Muscle of leg (tissue), 11 donors: ENCODE results near the gene SOBP. TPM values are rescaled to one million over a fixed set of nuclear protein-coding genes. Genes with fewer than 3 reads are reported as not detected.

Source experiments
- DNase-seq: peaks from one replicate; pipeline ENCODE4 v3.0.0; 2013
- H3K27ac ChIP-seq: one replicate; pipeline ENCODE4 v1.5.1; 2013; ENCODE audit warnings: mild to moderate bottlenecking, low read length, control low read depth
- H3K27me3 ChIP-seq: one replicate; pipeline ENCODE4 v1.6.1; 2013; ENCODE audit warnings: low read length; ENCODE audit not compliant: control insufficient read depth, insufficient read depth
- H3K36me3 ChIP-seq: one replicate; pipeline ENCODE4 v1.6.1; 2013; ENCODE audit warnings: low read length; ENCODE audit not compliant: control insufficient read depth, insufficient read depth
- H3K4me1 ChIP-seq: one replicate; pipeline ENCODE4 v1.6.1; 2013; ENCODE audit warnings: low read length; ENCODE audit not compliant: control insufficient read depth, insufficient read depth
- H3K4me3 ChIP-seq: one replicate; pipeline ENCODE4 v1.5.1; 2013; ENCODE audit warnings: low read length, control low read depth
- H3K9me3 ChIP-seq: replicated peaks from 2 replicates; pipeline ENCODE4 v1.6.1; 2013; ENCODE audit warnings: low read depth, low read length; ENCODE audit not compliant: control insufficient read depth
- WGBS: methylation state at CpG from one replicate; pipeline ENCODE4 v1.1.5; 2013; ENCODE audit warnings: missing lambda C conversion rate; ENCODE audit not compliant: insufficient coverage; 5-methylcytosine and 5-hydroxymethylcytosine counted together
- polyA plus RNA-seq, 8 donors: library from polyadenylated mRNA; unstranded; fragments of 120-200 nt; gene quantifications; one replicate each; pipeline versions ENCODE4 v1.2.1 to v1.2.3, GENCODE V29; 2013; ENCODE audit warnings: inconsistent platforms in 1 of 8, low replicate concordance in 1 of 8; ENCODE audit not compliant: insufficient read length in 8 of 8, insufficient read depth in 1 of 8
- total RNA-seq: library from RNA; stranded (reverse); fragments of 120-200 nt; gene quantifications from one replicate; pipeline ENCODE4 v1.2.4, GENCODE V29; 2013

The SOBP gene
- total and polyA plus RNA-seq, 9 donors, result 13.6 to 17.6 (median 16.2) TPM

DNA sequence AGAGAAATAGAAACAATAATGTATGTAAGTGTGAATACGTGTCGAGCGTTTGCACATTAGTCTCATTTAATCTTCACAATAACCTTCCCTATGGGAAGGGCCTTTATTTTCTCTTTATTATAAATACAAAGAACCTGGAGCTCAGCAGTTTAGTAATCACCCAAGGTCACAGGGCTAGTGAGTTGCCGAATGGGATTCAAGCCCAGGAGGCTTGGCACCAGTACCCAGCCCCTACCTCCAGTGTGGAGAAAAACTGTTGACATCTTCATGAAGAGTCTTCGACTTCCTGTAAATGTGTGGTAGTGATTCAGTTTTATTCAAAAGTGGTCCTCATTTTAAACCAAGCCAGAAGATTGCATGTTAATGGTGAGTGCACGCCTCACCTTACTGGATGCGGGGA is 171.4 kb downstream of the SOBP start:
- Histone ChIP-seq H3K4me3 (no peak overlapping the region), H3K36me3 (peaks cover 12% of the 10 kb centered on the region), H3K4me1 (peaks cover 65% of the 10 kb centered on the region), H3K27me3 (no peaks in the 10 kb centered on the region), H3K9me3 (no peaks in the 10 kb centered on the region), H3K27ac (no peak overlapping the region)
- 95% methylated on average over 3 of the region's 7 CpGs for WGBS
- no peak for DNase-seq

DNA sequence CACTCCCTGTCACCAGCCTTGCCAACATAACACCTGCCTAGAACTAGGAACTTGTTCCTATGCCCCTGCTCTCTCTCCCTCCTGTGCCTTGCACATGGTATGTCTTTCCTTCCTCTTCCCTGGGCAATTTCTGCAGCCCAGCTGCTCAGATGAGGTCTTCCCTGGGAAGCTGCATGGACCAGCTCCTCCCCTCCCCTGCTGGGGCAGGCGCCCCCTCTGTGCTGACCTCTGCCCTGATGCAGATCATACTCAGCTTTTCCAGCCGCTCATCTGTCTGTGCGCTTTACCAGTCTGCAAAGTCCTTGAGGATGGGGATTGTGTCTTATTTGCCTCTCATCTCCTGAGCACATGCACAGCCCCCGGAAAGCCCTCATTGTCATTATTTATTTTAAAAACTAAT is 172.4 kb downstream of the SOBP start:
- Histone ChIP-seq H3K9me3 (no peaks in the 10 kb centered on the region), H3K4me1 (peaks cover 67% of the 10 kb centered on the region), H3K27ac (no peak overlapping the region), H3K27me3 (no peaks in the 10 kb centered on the region), H3K4me3 (no peak overlapping the region), H3K36me3 (peaks cover 12% of the 10 kb centered on the region)
- no peak for DNase-seq
- no CpG with 5 or more reads among the region's 4 CpGs for WGBS

DNA sequence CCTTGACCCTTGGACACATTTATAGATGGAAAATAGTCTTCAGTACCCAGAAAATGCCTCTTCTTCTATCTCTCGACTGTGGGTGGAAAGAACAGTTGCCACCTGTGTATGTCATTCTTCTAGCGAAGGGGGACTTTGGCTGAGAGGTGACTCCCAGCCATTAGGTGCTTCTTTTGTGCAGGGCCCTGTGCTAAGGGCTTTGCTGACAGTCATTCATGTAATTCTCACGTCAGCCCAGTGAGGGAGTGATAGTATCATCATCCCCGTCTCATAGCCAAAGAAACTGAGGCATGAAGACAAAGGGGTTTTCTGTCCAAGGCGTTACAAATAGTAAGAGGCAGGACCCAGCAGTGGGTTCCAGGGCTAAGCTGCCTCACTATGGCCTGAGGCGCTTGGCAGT is 173.4 kb downstream of the SOBP start:
- no peak for DNase-seq
- H3K27me3 ChIP-seq, result no peaks in the 10 kb centered on the region
- H3K27ac ChIP-seq, result no peak overlapping the region
- H3K4me3 ChIP-seq, result no peak overlapping the region
- peaks cover 66% of the 10 kb centered on the region for H3K4me1 ChIP-seq
- H3K9me3 ChIP-seq, result no peaks in the 10 kb centered on the region
- H3K36me3 ChIP-seq, result peaks cover 10% of the 10 kb centered on the region
- 60% methylated on average over 1 of the region's 6 CpGs for WGBS

DNA sequence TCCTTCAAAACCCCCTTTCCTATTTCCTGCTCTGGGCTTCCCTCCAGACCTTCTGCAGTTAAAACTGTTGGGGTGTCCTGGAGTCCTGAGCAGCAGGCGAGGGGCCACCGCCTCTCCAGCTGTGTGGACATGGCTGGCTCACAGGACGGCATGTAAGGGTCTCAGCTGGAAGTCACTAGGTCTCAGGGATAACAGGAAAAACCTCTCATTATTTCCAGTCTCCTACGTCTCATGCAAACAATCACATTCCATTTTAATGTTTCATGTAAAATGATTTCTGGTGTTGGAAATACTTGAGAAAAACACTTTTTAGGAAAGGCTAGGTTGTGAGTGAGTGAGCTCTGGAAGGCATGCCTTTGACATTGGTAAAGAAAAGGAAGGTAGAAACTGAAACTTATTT is 175.5 kb downstream of the SOBP start:
- Histone ChIP-seq H3K9me3 (no peaks in the 10 kb centered on the region), H3K4me3 (no peak overlapping the region), H3K4me1 (peaks cover 74% of the 10 kb centered on the region), H3K27ac (peak overlapping the region; percentile 90), H3K36me3 (peaks cover 4% of the 10 kb centered on the region), H3K27me3 (no peaks in the 10 kb centered on the region)
- WGBS, result no CpG with 5 or more reads among the region's 4 CpGs
- peak; percentile 88 for DNase-seq

DNA sequence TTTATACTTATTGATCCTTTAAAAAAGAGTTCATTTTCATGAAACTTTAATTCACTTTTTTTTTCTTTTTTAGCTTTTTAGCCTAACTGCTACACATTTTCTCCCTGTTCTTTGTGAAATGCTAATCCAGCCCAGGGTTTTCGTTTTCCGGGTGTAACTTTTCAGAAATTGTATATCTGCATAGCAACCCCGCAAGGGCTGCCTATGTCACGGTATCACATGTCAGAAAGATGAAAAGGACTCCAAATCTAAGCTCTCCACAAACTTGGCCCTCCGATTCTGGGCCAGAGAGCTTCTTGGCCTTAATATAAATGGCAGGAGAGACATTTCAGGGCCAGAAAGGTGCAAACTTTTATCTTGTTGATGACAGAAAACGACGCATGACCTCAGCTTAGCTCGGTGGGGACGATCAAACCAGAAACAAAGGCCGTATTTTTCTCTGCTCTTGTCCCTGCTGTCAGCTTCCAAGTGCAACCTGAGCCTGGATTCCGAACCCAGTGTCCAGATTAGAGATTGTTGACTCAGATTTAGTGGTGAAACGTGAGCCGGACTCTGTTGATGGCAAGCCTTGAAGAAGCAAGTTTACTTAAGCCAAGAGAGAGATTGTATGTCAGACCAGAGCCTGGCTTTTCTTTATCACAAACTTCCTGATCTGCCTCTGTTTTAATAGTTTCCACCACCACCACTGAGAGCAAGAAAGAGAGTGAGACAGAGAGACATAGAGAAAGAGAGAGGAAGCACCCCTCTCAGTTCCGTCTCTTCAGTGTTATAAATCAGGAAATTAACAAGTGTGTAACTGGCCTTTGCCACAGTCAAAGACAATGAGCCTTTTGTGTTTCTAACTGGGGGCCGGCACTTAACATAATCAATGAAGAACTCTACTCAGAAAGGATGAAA is 176.4 kb downstream of the SOBP start:
- Histone ChIP-seq H3K4me3 (no peak overlapping the region), H3K27me3 (no peaks in the 10 kb centered on the region), H3K36me3 (peaks cover 4% of the 10 kb centered on the region), H3K27ac (peak overlapping the region; percentile 90), H3K9me3 (no peaks in the 10 kb centered on the region), H3K4me1 (peaks cover 83% of the 10 kb centered on the region)
- 19% methylated on average over 9 of the region's 15 CpGs for WGBS
- peak; percentile 78 for DNase-seq

DNA sequence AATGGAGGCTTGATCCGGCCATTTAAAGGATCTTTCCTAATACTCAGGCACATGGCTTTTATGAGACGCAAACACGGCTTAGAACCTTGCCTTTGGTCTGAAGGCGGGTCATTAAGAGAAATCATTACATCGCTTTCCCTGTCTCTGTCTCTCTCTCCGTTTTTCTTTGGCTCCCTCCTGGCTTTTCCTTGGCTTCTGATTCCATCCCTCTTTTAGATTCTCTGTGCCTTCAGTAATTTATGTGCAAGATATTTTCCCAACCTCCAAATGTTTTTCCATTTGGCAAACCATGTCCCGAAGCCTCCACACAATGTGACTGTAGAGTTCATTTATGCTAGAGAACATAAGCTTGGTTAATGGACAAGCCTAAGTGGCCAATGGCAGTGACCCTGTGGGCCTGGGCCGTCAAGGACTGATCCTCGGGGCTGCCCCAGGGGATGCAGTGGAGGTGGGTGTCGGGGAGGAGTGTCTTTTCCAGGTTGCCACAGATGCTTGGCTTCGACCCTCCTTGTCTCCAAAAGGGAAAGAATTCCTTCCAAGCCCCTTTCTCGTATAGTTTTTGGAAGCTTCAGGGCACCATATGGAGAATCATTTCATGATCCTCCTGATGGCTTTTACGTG is 177.2 kb downstream of the SOBP start:
- Histone ChIP-seq H3K27me3 (no peaks in the 10 kb centered on the region), H3K4me1 (peaks cover 84% of the 10 kb centered on the region)

DNA sequence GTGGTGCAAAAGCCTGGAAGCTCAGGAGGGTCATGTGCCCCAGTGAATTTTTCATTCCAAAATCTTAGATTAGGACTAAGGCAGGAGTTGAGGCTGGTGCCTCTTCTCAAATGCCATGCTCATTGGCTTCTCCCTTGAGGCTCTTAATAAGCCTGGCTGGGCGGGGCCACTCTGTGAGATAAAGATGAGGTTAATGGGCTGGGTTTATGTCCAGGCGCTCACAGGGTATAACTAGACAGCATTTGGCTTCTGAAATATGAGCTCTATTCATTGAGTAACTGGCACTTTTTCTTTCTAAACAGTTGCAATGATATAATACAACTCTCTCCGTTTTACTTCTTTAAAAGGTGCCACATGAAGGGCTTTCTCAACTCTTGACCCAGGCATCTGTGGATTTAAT is 177.9 kb downstream of the SOBP start:
- peak; percentile 63 for DNase-seq
- H3K27ac ChIP-seq, result peak overlapping the region; percentile 90
- WGBS, result 88% methylated on average over 1 of the region's 3 CpGs

More for the DNA sequence above, 177.2 kb downstream of the SOBP start:
- Histone ChIP-seq H3K4me3 (no peak overlapping the region), H3K9me3 (no peaks in the 10 kb centered on the region), H3K36me3 (no peaks in the 10 kb centered on the region), H3K27ac (peak overlapping the region; percentile 90)
- 37% methylated on average over 5 of the region's 13 CpGs for WGBS
- DNase-seq, result peak; percentile 95

DNA sequence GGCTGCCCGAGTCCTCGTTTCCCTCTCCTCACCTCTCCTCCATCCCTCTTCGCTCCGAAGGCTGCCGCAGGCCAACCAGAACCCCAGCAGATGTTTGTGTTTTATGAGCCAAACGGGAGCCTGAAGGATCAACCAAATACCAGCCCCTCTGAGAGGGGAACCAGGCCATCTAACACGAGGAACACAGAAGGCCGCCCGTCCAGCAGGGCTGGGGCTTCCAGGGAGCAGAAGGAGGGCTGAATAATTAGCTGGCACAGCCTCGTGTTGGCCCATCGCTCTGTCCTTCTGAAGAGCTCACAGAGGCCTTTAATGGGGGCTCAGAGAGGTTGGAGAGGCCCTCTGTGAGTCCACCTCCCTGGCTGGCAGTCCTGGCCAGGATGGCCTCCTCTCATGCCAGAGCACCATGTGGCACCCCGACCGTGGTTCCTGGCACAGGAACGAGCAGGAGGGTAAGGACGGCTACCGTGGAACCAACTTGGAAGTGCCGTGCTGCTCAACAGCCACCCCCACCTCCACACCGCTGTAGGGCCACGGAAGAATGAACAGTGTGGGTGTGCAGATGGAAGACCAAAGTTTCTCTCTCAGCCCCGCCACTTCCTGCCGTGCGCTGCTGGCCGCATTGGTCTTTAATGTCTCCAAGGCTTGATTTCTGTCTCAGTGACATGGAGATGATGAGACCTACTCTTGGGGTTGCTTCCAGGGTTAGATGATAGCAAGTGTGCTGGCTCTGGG is 179.0 kb downstream of the SOBP start:
- peak; percentile 55 for DNase-seq
- H3K27me3 ChIP-seq, result no peaks in the 10 kb centered on the region
- H3K36me3 ChIP-seq, result no peaks in the 10 kb centered on the region
- 46% methylated on average over 11 of the region's 23 CpGs for WGBS
- H3K9me3 ChIP-seq, result no peaks in the 10 kb centered on the region
- peak overlapping the region; percentile 33 for H3K27ac ChIP-seq
- H3K4me1 ChIP-seq, result peaks cover 73% of the 10 kb centered on the region
- H3K4me3 ChIP-seq, result no peak overlapping the region

More for the DNA sequence above, 177.9 kb downstream of the SOBP start:
- Histone ChIP-seq H3K27me3 (no peaks in the 10 kb centered on the region), H3K4me3 (no peak overlapping the region), H3K36me3 (no peaks in the 10 kb centered on the region), H3K9me3 (no peaks in the 10 kb centered on the region), H3K4me1 (peaks cover 77% of the 10 kb centered on the region)

DNA sequence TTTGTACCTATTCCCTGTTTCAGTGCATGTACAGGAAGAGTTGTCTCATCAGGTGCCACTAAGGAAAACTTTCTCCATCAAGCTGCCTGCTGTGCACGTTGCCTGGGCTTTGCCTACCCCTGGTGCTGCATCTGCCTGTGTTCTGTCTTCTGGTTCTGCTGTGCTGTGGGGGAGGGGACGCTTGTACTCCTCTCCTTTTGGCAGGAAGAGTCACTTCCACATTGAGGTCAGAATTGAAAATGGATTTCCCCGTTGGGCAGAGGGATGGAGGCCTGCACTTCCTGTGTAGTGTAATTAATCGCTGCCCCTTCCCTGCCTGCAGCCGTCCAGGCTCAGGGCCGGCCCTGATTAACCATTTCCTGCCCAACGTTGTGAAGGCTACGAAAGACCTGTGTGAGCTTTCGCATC is 180.9 kb downstream of the SOBP start:
- peak overlapping the region; percentile 72 for H3K27ac ChIP-seq
- DNase-seq, result peak; percentile 94
- H3K4me3 ChIP-seq, result no peak overlapping the region

DNA sequence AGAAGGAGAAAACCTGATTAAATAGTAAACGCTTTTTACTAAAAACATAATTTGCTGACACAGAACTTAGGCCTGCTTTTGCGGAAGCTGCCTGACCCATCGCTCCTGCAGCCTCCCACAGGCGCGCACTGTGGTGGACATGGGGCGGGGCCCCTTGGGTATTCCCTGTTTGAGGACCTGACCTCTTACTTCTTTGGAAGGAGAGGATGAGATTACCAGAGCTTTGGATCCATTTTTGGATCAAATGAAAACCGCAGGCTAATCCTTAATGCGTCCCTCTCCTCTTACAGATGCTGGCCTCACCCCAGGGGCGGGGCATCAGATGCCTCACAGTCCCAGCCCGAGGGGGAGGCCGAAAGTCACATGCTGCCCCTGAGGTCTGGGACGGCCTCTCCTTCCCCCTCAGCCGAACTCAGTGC is 183.2 kb downstream of the SOBP start:
- H3K27me3 ChIP-seq, result no peaks in the 10 kb centered on the region
- peaks cover 53% of the 10 kb centered on the region for H3K4me1 ChIP-seq
- H3K36me3 ChIP-seq, result no peaks in the 10 kb centered on the region
- DNase-seq, result peak; percentile 62
- no peaks in the 10 kb centered on the region for H3K9me3 ChIP-seq
- H3K27ac ChIP-seq, result no peak overlapping the region
- WGBS, result 35% methylated on average over 5 of the region's 13 CpGs
- H3K4me3 ChIP-seq, result no peak overlapping the region

More for the DNA sequence above, 180.9 kb downstream of the SOBP start:
- H3K36me3 ChIP-seq, result no peaks in the 10 kb centered on the region
- H3K9me3 ChIP-seq, result no peaks in the 10 kb centered on the region
- H3K27me3 ChIP-seq, result no peaks in the 10 kb centered on the region
- H3K4me1 ChIP-seq, result peaks cover 70% of the 10 kb centered on the region
- 6% methylated on average over 7 of the region's 9 CpGs for WGBS
